SK-N-SH treated with all-trans-retinoic acid at 6 μM for 48 hours (cell line): ENCODE results near the gene BTBD16.

Experiments
- ATAC-seq: fragments of 200-7000 bp; cut with Tn5 transposase; 3 replicates; pipeline ENCODE4 v1.9.1; 2020; ENCODE audit warnings: mild to moderate bottlenecking, moderate library complexity
- ARNTL ChIP-seq: fragments of 450-650 bp; formaldehyde crosslinking; IDR thresholded peaks from 2 replicates; pipeline ENCODE4 v1.5.0; 2020; ENCODE audit warnings: low read depth, mild to moderate bottlenecking, moderate library complexity, borderline replicate concordance
- BACH2 ChIP-seq: fragments of 250-450 bp; sonication (Bioruptor Pico); IDR thresholded peaks from 2 replicates; pipeline ENCODE4 v1.9.0; 2021; ENCODE audit warnings: mild to moderate bottlenecking, borderline replicate concordance
- CSDC2 ChIP-seq: fragments of 250-450 bp; sonication (Bioruptor Pico); IDR thresholded peaks from 2 replicates; pipeline ENCODE4 v1.5.0; 2020; ENCODE audit warnings: mild to moderate bottlenecking, moderate library complexity
- CSRNP3 ChIP-seq: fragments of 250-450 bp; sonication (Bioruptor Pico); IDR thresholded peaks from 2 replicates; pipeline ENCODE4 v1.5.1; 2021; ENCODE audit warnings: mild to moderate bottlenecking, moderate library complexity
- ESRRG ChIP-seq: fragments of 250-450 bp; sonication (Bioruptor Pico); IDR thresholded peaks from 2 replicates; pipeline ENCODE4 v1.6.1; 2021; ENCODE audit warnings: mild to moderate bottlenecking
- GLIS3 ChIP-seq: fragments of 250-450 bp; sonication (Bioruptor Pico); IDR thresholded peaks from 2 replicates; pipeline ENCODE4 v1.5.0; 2020; ENCODE audit warnings: mild to moderate bottlenecking, moderate library complexity
- ISL1 ChIP-seq: fragments of 250-450 bp; sonication (Bioruptor Pico); IDR thresholded peaks from 2 replicates; pipeline ENCODE4 v2.1.2; 2022; ENCODE audit warnings: mild to moderate bottlenecking, moderate library complexity
- OSR1 ChIP-seq: fragments of 250-450 bp; sonication (Bioruptor Pico); IDR thresholded peaks from 2 replicates; pipeline ENCODE4 v1.8.0; 2022; ENCODE audit warnings: moderate library complexity, mild to moderate bottlenecking, inconsistent platforms
- POU6F1 ChIP-seq: fragments of 250-450 bp; sonication (Bioruptor Pico); IDR thresholded peaks from 2 replicates; pipeline ENCODE4 v1.8.0; 2021; ENCODE audit warnings: low read depth, mild to moderate bottlenecking, moderate library complexity, borderline replicate concordance
- PPARA ChIP-seq: fragments of 250-450 bp; sonication (Bioruptor Pico); IDR thresholded peaks from 2 replicates; pipeline ENCODE4 v1.5.0; 2020; ENCODE audit warnings: mild to moderate bottlenecking, borderline replicate concordance
- RARB ChIP-seq: fragments of 250-450 bp; sonication (Bioruptor Pico); IDR thresholded peaks from 2 replicates; pipeline ENCODE4 v1.8.0; 2021; ENCODE audit warnings: mild to moderate bottlenecking, moderate library complexity
- SNAI2 ChIP-seq: fragments of 250-450 bp; sonication (Bioruptor Pico); IDR thresholded peaks from 2 replicates; pipeline ENCODE4 v1.5.0; 2020; ENCODE audit warnings: mild to moderate bottlenecking, moderate library complexity
- TCF4 ChIP-seq: fragments of 250-450 bp; sonication (Bioruptor Pico); IDR thresholded peaks from 2 replicates; pipeline ENCODE4 v1.8.0; 2021; ENCODE audit warnings: mild to moderate bottlenecking, moderate library complexity, borderline replicate concordance
- TOX ChIP-seq: fragments of 250-450 bp; sonication (Bioruptor Pico); IDR thresholded peaks from 2 replicates; pipeline ENCODE4 v1.8.0; 2021; ENCODE audit warnings: mild to moderate bottlenecking, moderate library complexity, borderline replicate concordance
- TSHZ2 ChIP-seq: fragments of 250-450 bp; sonication (Bioruptor Pico); IDR thresholded peaks from 2 replicates; pipeline ENCODE4 v1.5.0; 2020; ENCODE audit warnings: mild to moderate bottlenecking, moderate library complexity
- ZC3H10 ChIP-seq: fragments of 250-450 bp; sonication (Bioruptor Pico); IDR thresholded peaks from 2 replicates; pipeline ENCODE4 v1.5.1; 2021; ENCODE audit warnings: mild to moderate bottlenecking, moderate library complexity
- ZFP3 ChIP-seq: fragments of 250-450 bp; sonication (Bioruptor Pico); IDR thresholded peaks from 2 replicates; pipeline ENCODE4 v1.5.0; 2020; ENCODE audit warnings: mild to moderate bottlenecking, moderate library complexity
- ZFP30 ChIP-seq: fragments of 450-650 bp; formaldehyde crosslinking; IDR thresholded peaks from 2 replicates; pipeline ENCODE4 v1.5.0; 2022; ENCODE audit warnings: mild to moderate bottlenecking, moderate library complexity
- ZNF565 ChIP-seq: fragments of 450-650 bp; formaldehyde crosslinking; conservative IDR thresholded peaks from 2 replicates; pipeline ENCODE4 v1.5.0; 2020; ENCODE audit warnings: low read depth, mild to moderate bottlenecking, moderate library complexity
- ZNF70 ChIP-seq: fragments of 450-650 bp; formaldehyde crosslinking; IDR thresholded peaks from 2 replicates; pipeline ENCODE4 v1.5.0; 2020; ENCODE audit warnings: mild to moderate bottlenecking, moderate library complexity
- ZNF8 ChIP-seq: fragments of 450-650 bp; formaldehyde crosslinking; IDR thresholded peaks from 2 replicates; pipeline ENCODE4 v1.5.0; 2020; ENCODE audit warnings: mild to moderate bottlenecking, moderate library complexity
- TF ChIP-seq, protein P1 (sequence below): fragments of 250-450 bp; sonication (Bioruptor Pico); IDR thresholded peaks from 2 replicates; pipeline ENCODE4 v1.5.1; 2020; ENCODE audit warnings: low read depth, mild to moderate bottlenecking, moderate library complexity

The BTBD16 gene

GRCh38 chr10:122261584-122261983 is 9.5 kb upstream of the BTBD16 start (continued):
- TF ChIP-seq ZFP30 (CRISPR knock-in tag) (no peak), ZC3H10 (no peak), ZNF8 (CRISPR knock-in tag) (no peak), ZFP3 (CRISPR knock-in tag) (no peak), ZNF565 (CRISPR knock-in tag) (no peak)

- no peak for TF ChIP-seq ESRRG (CRISPR knock-in tag)
- TF ChIP-seq TOX (CRISPR knock-in tag), result no peak
- no peak for TF ChIP-seq ZNF565 (CRISPR knock-in tag)
- TF ChIP-seq GLIS3 (CRISPR knock-in tag), result no peak
- TF ChIP-seq ZNF70 (CRISPR knock-in tag), result no peak
- TF ChIP-seq CSDC2 (CRISPR knock-in tag), result no peak
- TF ChIP-seq ZC3H10, result no peak
- TF ChIP-seq ZFP30 (CRISPR knock-in tag), result no peak
- no peak for TF ChIP-seq ZNF8 (CRISPR knock-in tag)
- no peak for TF ChIP-seq ISL1 (CRISPR knock-in tag)
- no peak for TF ChIP-seq BACH2 (CRISPR knock-in tag)
- TF ChIP-seq, protein P1, sequence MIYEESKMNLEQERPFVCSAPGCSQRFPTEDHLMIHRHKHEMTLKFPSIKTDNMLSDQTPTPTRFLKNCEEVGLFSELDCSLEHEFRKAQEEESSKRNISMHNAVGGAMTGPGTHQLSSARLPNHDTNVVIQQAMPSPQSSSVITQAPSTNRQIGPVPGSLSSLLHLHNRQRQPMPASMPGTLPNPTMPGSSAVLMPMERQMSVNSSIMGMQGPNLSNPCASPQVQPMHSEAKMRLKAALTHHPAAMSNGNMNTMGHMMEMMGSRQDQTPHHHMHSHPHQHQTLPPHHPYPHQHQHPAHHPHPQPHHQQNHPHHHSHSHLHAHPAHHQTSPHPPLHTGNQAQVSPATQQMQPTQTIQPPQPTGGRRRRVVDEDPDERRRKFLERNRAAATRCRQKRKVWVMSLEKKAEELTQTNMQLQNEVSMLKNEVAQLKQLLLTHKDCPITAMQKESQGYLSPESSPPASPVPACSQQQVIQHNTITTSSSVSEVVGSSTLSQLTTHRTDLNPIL (CRISPR knock-in tag), result no peak
- TF ChIP-seq ARNTL (CRISPR knock-in tag), result no peak
- no peak for TF ChIP-seq CSRNP3 (CRISPR knock-in tag)
- TF ChIP-seq POU6F1 (CRISPR knock-in tag), result no peak
- no peak for TF ChIP-seq TCF4 (CRISPR knock-in tag)
- TF ChIP-seq TSHZ2, result no peak
- no peak for TF ChIP-seq PPARA
- ATAC-seq, result peak; percentile 78
Measured at GRCh38 chr10:122263971-122264370, 7.1 kb upstream of the BTBD16 start.

DNA sequence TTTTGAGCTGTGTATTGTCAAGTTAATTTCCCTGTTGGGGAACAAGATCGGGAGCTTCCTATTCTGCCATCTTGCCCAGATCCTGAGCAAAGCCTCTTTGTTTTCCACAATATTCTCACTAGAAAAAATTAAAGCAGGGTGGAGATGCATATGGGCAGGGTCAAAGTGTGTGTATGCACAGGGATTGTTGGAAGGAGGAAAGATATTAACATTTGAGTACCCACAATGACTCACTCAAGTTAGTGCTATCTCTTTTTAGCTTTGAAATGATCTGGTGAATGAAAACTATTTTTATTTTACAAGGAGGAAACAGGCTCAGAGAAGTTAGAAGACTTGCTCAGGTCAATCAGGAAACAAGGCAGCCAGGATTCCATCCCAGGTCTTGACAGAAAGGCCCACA is 6.7 kb upstream of the BTBD16 start:
- TF ChIP-seq ZNF565 (CRISPR knock-in tag), result no peak
- no peak for TF ChIP-seq PPARA
- no peak for TF ChIP-seq ZFP3 (CRISPR knock-in tag)
- no peak for TF ChIP-seq POU6F1 (CRISPR knock-in tag)
- TF ChIP-seq ARNTL (CRISPR knock-in tag), result no peak
- no peak for TF ChIP-seq RARB (CRISPR knock-in tag)
- no peak for TF ChIP-seq TCF4 (CRISPR knock-in tag)
- no peak for TF ChIP-seq ESRRG (CRISPR knock-in tag)
- TF ChIP-seq ZC3H10, result no peak
- TF ChIP-seq, protein P1 (CRISPR knock-in tag), result no peak
- TF ChIP-seq ZFP30 (CRISPR knock-in tag), result no peak
- no peak for TF ChIP-seq BACH2 (CRISPR knock-in tag)
- TF ChIP-seq OSR1, result no peak
- TF ChIP-seq CSRNP3 (CRISPR knock-in tag), result no peak
- no peak for TF ChIP-seq TSHZ2
- TF ChIP-seq ZNF70 (CRISPR knock-in tag), result no peak
- no peak for TF ChIP-seq SNAI2 (CRISPR knock-in tag)
- no peak for TF ChIP-seq TOX (CRISPR knock-in tag)
- no peak; the same call in 1 of the 3 replicates for ATAC-seq
